Activated CD4-positive, alpha-beta memory T cell treated with anti-CD3 and anti-CD28 coated beads for 36 hours (primary cell): ENCODE results near the gene CDC26. TPM values are rescaled to one million over a fixed set of nuclear protein-coding genes. Genes with fewer than 3 reads are reported as not detected.
"Not testable (repeated sequence)": the region's sequence is repeated elsewhere in the genome, so short reads cannot be mapped to it uniquely, and the experiment has no call there.

Experiments used
- CTCF ChIA-PET: fragments of 350-600 bp; sonication (Branson Sonifier 250); formaldehyde crosslinking; loops from one replicate; lab custom pipeline; 2021; ENCODE audit warnings: antibody characterized with exemption, inconsistent platforms; lab: Charles Lee
- POLR2A ChIA-PET: fragments of 350-600 bp; sonication (Branson Sonifier 250); formaldehyde crosslinking; loops from one replicate; lab custom pipeline; 2021; ENCODE audit warnings: antibody characterized with exemption; lab: Charles Lee
- DNase-seq: peaks from one replicate; pipeline ENCODE4 v3.0.0-alpha.2; 2020
- H3K27ac Mint-ChIP-seq: one replicate; pipeline ENCODE4 v1.8.0; 2021; ENCODE audit warnings: mixed read lengths
- H3K27me3 Mint-ChIP-seq: one replicate; pipeline ENCODE4 v1.8.0; 2021; ENCODE audit warnings: mixed read lengths
- H3K36me3 Mint-ChIP-seq: one replicate; pipeline ENCODE4 v1.8.0; 2021; ENCODE audit warnings: mixed read lengths
- H3K4me1 Mint-ChIP-seq: one replicate; pipeline ENCODE4 v1.8.0; 2021; ENCODE audit warnings: low read depth, mixed read lengths
- H3K4me3 Mint-ChIP-seq: one replicate; pipeline ENCODE4 v1.8.0; 2021; ENCODE audit warnings: mild to moderate bottlenecking, mixed read lengths
- H3K9me3 Mint-ChIP-seq: one replicate; pipeline ENCODE4 v1.8.0; 2021; ENCODE audit warnings: mixed read lengths
- intact Hi-C: fragments of 100-400 bp; cut with micrococcal nuclease; formaldehyde crosslinking; loops from one replicate; pipeline ENCODE4 v1.15.1; 2023
- total RNA-seq, 2 experiments: library from RNA; stranded (reverse); gene quantifications; one replicate each; pipeline ENCODE4 v1.2.3, GENCODE V29; 2021

The CDC26 gene
- total RNA-seq, 2 experiments from 2014 or later, result 49.8 to 50.9 TPM

GRCh38 chr9:113255438-113255837, 19.9 kb downstream of the CDC26 start:
- CTCF ChIA-PET, result interaction anchor here (1.2 kb wide), 1 partner anchor 399 kb away, joined by 3 read pairs; no protein-coding TSS in a partner anchor
- Mint-ChIP-seq H3K4me1 (no peaks in the 10 kb centered on the region), H3K9me3 (peaks cover 2% of the 10 kb centered on the region), H3K27ac (no peak overlapping the region), H3K27me3 (no peaks in the 10 kb centered on the region), H3K36me3 (peaks cover 13% of the 10 kb centered on the region), H3K4me3 (no peak overlapping the region)
- intact Hi-C loops, result no loop called here
- POLR2A ChIA-PET, result no interaction called here
- DNase-seq, result no peak

- ChIA-PET POLR2A (no interaction called here), CTCF (interaction anchor here (0.7 kb wide), 1 partner anchor 61 kb away, joined by 3 read pairs; no protein-coding TSS in a partner anchor)
- Mint-ChIP-seq H3K36me3 (peaks cover 9% of the 10 kb centered on the region), H3K4me3 (no peak overlapping the region), H3K27me3 (no peaks in the 10 kb centered on the region), H3K27ac (no peak overlapping the region), H3K4me1 (no peaks in the 10 kb centered on the region), H3K9me3 (peaks cover 2% of the 10 kb centered on the region)
- intact Hi-C loops, result no loop called here
- no peak for DNase-seq
Observed at GRCh38 chr9:113254991-113255390, 20.4 kb downstream of the CDC26 start.

- Mint-ChIP-seq H3K9me3 (peaks cover 2% of the 10 kb centered on the region), H3K4me3 (no peak overlapping the region), H3K27me3 (no peaks in the 10 kb centered on the region), H3K36me3 (peaks cover 1% of the 10 kb centered on the region), H3K4me1 (no peaks in the 10 kb centered on the region), H3K27ac (no peak overlapping the region)
- DNase-seq, result no peak
- intact Hi-C loops, result no loop called here
- ChIA-PET CTCF (interaction anchor here (2.1 kb wide), 1 partner anchor 24 kb away, joined by 4 read pairs; the partner anchor contains the start of genes CDC26 and PRPF4), POLR2A (no interaction called here)
Observed at GRCh38 chr9:113250807-113251206, 24.6 kb downstream of the CDC26 start.

- H3K36me3 Mint-ChIP-seq, CTCF ChIA-PET, POLR2A ChIA-PET, H3K4me1 Mint-ChIP-seq, H3K4me3 Mint-ChIP-seq, H3K27me3 Mint-ChIP-seq, intact Hi-C loops, H3K27ac Mint-ChIP-seq, DNase-seq, H3K9me3 Mint-ChIP-seq: not testable (repeated sequence)
Observed at GRCh38 chr9:113249661-113250060, 25.7 kb downstream of the CDC26 start.

GRCh38 chr9:113247640-113248039, 27.7 kb downstream of the CDC26 start:
- Mint-ChIP-seq H3K27ac (no peak overlapping the region), H3K4me1 (no peaks in the 10 kb centered on the region), H3K36me3 (peaks cover 1% of the 10 kb centered on the region), H3K27me3 (no peaks in the 10 kb centered on the region), H3K9me3 (peaks cover 2% of the 10 kb centered on the region), H3K4me3 (no peak overlapping the region)
- intact Hi-C loops, result no loop called here
- CTCF ChIA-PET, result no interaction called here
- POLR2A ChIA-PET, result no interaction called here
- DNase-seq, result no peak

- ChIA-PET CTCF (no interaction called here), POLR2A (no interaction called here)
- H3K4me1 Mint-ChIP-seq, result no peaks in the 10 kb centered on the region
- peaks cover 2% of the 10 kb centered on the region for H3K9me3 Mint-ChIP-seq
- H3K36me3 Mint-ChIP-seq, result peaks cover 1% of the 10 kb centered on the region
- no peaks in the 10 kb centered on the region for H3K27me3 Mint-ChIP-seq
- H3K27ac Mint-ChIP-seq, result no peak overlapping the region
- intact Hi-C loops, result no loop called here
- H3K4me3 Mint-ChIP-seq, result no peak overlapping the region
- DNase-seq, result no peak
Observed at GRCh38 chr9:113246928-113247327, 28.4 kb downstream of the CDC26 start.

- intact Hi-C loops, result no loop called here
- DNase-seq, result no peak
- CTCF ChIA-PET, result no interaction called here
- Mint-ChIP-seq H3K9me3 (peaks cover 2% of the 10 kb centered on the region), H3K4me3 (no peak overlapping the region), H3K4me1 (no peaks in the 10 kb centered on the region), H3K27ac (no peak overlapping the region), H3K36me3 (peaks cover 1% of the 10 kb centered on the region), H3K27me3 (no peaks in the 10 kb centered on the region)
- POLR2A ChIA-PET, result no interaction called here
Observed at GRCh38 chr9:113245894-113246293, 29.5 kb downstream of the CDC26 start.

- ChIA-PET CTCF (interaction anchor here (0.6 kb wide), 1 partner anchor 132 kb away, joined by 3 read pairs; no protein-coding TSS in a partner anchor), POLR2A (no interaction called here)
- Mint-ChIP-seq H3K27me3 (no peaks in the 10 kb centered on the region), H3K4me1 (no peaks in the 10 kb centered on the region), H3K9me3 (no peaks in the 10 kb centered on the region), H3K27ac (no peak overlapping the region), H3K4me3 (no peak overlapping the region), H3K36me3 (peaks cover 1% of the 10 kb centered on the region)
- intact Hi-C loops, result no loop called here
- no peak for DNase-seq
Observed at GRCh38 chr9:113244556-113244955, 30.8 kb downstream of the CDC26 start.

- DNase-seq, result no peak
- ChIA-PET POLR2A (no interaction called here), CTCF (no interaction called here)
- Mint-ChIP-seq H3K4me3 (no peak overlapping the region), H3K27me3 (no peaks in the 10 kb centered on the region), H3K4me1 (no peaks in the 10 kb centered on the region), H3K9me3 (no peaks in the 10 kb centered on the region), H3K27ac (no peak overlapping the region), H3K36me3 (no peaks in the 10 kb centered on the region)
- intact Hi-C loops, result no loop called here
Observed at GRCh38 chr9:113241161-113241560, 34.2 kb downstream of the CDC26 start.

GRCh38 chr9:113238859-113239232, 36.5 kb downstream of the CDC26 start:
- Mint-ChIP-seq H3K9me3 (no peaks in the 10 kb centered on the region), H3K4me1 (no peaks in the 10 kb centered on the region), H3K4me3 (no peak overlapping the region), H3K27me3 (no peaks in the 10 kb centered on the region), H3K36me3 (no peaks in the 10 kb centered on the region), H3K27ac (no peak overlapping the region)
- DNase-seq, result no peak
- CTCF ChIA-PET, result interaction anchor here (0.8 kb wide), 1 partner anchor 30 kb away, joined by 3 read pairs; no protein-coding TSS in a partner anchor
- intact Hi-C loops, result no loop called here
- POLR2A ChIA-PET, result no interaction called here

- intact Hi-C loops, result no loop called here
- no peaks in the 10 kb centered on the region for H3K9me3 Mint-ChIP-seq
- H3K4me3 Mint-ChIP-seq, result no peak overlapping the region
- no peak for DNase-seq
- no peak overlapping the region for H3K27ac Mint-ChIP-seq
- H3K27me3 Mint-ChIP-seq, result no peaks in the 10 kb centered on the region
- ChIA-PET CTCF (no interaction called here), POLR2A (no interaction called here)
- H3K4me1 Mint-ChIP-seq, result peaks cover under 1% of the 10 kb centered on the region
- no peaks in the 10 kb centered on the region for H3K36me3 Mint-ChIP-seq
Observed at GRCh38 chr9:113238202-113238858, 37.0 kb downstream of the CDC26 start.

GRCh38 chr9:113237026-113237425, 38.3 kb downstream of the CDC26 start:
- no peaks in the 10 kb centered on the region for H3K27me3 Mint-ChIP-seq
- intact Hi-C loops, result no loop called here
- peaks cover 11% of the 10 kb centered on the region for H3K4me1 Mint-ChIP-seq
- H3K4me3 Mint-ChIP-seq, result no peak overlapping the region
- ChIA-PET POLR2A (interaction anchor here (0.5 kb wide), 1 partner anchor 85 kb away, joined by 3 read pairs; no protein-coding TSS in a partner anchor), CTCF (no interaction called here)
- H3K9me3 Mint-ChIP-seq, result no peaks in the 10 kb centered on the region
- H3K27ac Mint-ChIP-seq, result no peak overlapping the region
- no peaks in the 10 kb centered on the region for H3K36me3 Mint-ChIP-seq
- no peak for DNase-seq

GRCh38 chr9:113235701-113236255, 39.6 kb downstream of the CDC26 start:
- H3K4me3 Mint-ChIP-seq, H3K27ac Mint-ChIP-seq, H3K27me3 Mint-ChIP-seq, DNase-seq, POLR2A ChIA-PET, intact Hi-C loops, CTCF ChIA-PET, H3K9me3 Mint-ChIP-seq, H3K36me3 Mint-ChIP-seq: not testable (repeated sequence)
- peaks cover 11% of the 10 kb centered on the region for H3K4me1 Mint-ChIP-seq
